Measurements from ENCODE around the gene CDC42SE2. TPM values are rescaled to one million over a fixed set of nuclear protein-coding genes. Genes with fewer than 3 reads are reported as not detected.

The CDC42SE2 gene
- total RNA-seq, 2 experiments from 2014 or later: 100 to 102 TPM

DNA sequence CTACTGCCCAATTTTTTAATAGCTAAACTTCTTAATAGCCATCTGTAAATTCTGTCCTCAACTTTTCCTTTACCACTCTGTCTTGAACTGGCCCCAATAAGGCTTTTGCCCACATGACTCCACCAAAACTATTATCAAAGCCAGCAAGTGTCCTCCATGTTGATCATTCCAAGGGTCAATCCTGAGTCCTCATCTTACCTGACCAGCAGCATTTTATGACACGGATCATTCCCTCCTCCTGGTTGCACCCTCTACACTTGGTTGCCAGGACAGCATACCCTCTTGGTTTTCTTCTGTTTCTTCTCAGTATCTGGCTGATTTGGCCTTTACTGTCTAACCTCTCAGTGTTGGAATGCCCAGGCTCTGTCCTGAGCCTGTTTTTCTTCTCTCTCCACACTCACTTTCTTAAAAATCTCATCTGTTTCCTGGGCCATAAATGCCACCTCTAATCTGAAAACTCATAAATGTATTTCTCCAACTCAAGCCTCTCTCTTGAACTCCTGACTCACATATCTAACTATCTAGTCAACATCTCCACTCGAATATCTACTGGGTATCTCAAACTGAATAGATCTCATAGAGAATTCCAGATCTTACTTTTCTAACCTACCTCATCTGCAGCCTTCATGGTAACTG lies 40.0 kb upstream of the CDC42SE2 start:
- ATAC-seq (no peak), DNase-seq (no peak)
- Mint-ChIP-seq H3K4me3 (no peak overlapping the region), H3K4me1 (ENCODE audit: low read depth) (peaks cover 23% of the 10 kb centered on the region), H3K27me3 (no peaks in the 10 kb centered on the region), H3K9me3 (no peaks in the 10 kb centered on the region), H3K36me3 (ENCODE audit: low read depth) (peaks cover 1% of the 10 kb centered on the region), H3K27ac (no peak overlapping the region)
- POLR2A ChIA-PET: interaction anchor here (1.3 to 2.3 kb wide), 3 partner anchors 12 to 16 kb away, joined by 4 to 13 read pairs (median 7); no protein-coding TSS in a partner anchor
- intact Hi-C loops (cut with micrococcal nuclease): no loop called here
- CTCF ChIA-PET: interaction anchor here (1.3 to 1.7 kb wide), 2 partner anchors 16 to 24 kb away, joined by 3 to 5 read pairs; no protein-coding TSS in a partner anchor
- TF ChIP-seq, protein P1, sequence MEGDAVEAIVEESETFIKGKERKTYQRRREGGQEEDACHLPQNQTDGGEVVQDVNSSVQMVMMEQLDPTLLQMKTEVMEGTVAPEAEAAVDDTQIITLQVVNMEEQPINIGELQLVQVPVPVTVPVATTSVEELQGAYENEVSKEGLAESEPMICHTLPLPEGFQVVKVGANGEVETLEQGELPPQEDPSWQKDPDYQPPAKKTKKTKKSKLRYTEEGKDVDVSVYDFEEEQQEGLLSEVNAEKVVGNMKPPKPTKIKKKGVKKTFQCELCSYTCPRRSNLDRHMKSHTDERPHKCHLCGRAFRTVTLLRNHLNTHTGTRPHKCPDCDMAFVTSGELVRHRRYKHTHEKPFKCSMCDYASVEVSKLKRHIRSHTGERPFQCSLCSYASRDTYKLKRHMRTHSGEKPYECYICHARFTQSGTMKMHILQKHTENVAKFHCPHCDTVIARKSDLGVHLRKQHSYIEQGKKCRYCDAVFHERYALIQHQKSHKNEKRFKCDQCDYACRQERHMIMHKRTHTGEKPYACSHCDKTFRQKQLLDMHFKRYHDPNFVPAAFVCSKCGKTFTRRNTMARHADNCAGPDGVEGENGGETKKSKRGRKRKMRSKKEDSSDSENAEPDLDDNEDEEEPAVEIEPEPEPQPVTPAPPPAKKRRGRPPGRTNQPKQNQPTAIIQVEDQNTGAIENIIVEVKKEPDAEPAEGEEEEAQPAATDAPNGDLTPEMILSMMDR (IDR thresholded peaks at IDR 0.05): no peak

DNA sequence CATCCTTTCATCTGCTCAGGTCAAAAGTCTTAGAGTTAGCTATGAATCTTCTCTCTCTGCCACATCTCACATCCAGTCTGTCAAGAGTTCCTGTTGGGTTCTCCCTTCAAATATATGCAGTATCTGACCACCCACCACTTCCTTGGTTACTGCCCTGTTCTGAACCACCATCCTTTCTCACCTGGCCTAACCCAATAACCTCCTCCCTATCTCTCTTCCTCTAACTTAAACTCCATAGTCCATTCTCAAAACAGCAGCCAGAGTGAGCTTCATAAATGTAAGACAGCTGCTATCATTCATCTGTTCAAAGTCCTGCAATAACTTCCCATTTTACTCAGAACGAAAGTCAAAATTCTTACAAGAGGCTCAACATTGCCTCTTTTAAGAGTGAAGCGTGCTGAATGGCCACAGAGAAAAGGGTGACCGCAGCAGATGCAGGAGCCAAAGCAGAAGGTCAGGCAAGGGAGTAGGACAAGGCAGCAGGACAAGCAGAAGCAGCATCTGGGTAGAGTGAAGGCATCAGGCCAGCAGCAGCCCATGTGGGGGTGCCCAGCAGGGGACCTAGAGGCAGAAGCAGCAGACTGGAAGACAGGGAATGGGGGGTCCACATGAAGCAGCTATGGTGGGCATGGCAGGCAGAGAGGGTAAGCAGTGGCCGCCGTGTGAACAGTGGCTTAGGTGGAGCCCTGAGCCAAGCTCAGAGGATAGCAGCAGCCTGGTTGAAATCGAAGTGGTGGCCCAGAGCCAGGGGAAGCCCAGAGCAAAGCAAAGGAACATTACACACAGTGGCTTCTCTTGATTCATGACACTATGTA lies 39.3 kb upstream of the CDC42SE2 start:
- Mint-ChIP-seq H3K36me3 (ENCODE audit: low read depth) (peaks cover 1% of the 10 kb centered on the region), H3K4me1 (ENCODE audit: low read depth) (peaks cover 18% of the 10 kb centered on the region), H3K4me3 (no peak overlapping the region), H3K9me3 (no peaks in the 10 kb centered on the region), H3K27ac (no peak overlapping the region), H3K27me3 (no peaks in the 10 kb centered on the region)
- CTCF ChIA-PET: interaction anchor here (1.2 to 1.7 kb wide), 3 partner anchors 15 to 23 kb away, joined by 3 to 5 read pairs (median 3); no protein-coding TSS in a partner anchor
- POLR2A ChIA-PET: interaction anchor here (0.5 to 2.1 kb wide), 3 partner anchors 10 to 154 kb away, joined by 3 to 7 read pairs (median 3); no protein-coding TSS in a partner anchor
- DNase-seq (peak; percentile 42), ATAC-seq (peak; percentile 84)
- TF ChIP-seq, protein P1 (IDR thresholded peaks at IDR 0.05): no peak
- intact Hi-C loops (cut with micrococcal nuclease): no loop called here

DNA sequence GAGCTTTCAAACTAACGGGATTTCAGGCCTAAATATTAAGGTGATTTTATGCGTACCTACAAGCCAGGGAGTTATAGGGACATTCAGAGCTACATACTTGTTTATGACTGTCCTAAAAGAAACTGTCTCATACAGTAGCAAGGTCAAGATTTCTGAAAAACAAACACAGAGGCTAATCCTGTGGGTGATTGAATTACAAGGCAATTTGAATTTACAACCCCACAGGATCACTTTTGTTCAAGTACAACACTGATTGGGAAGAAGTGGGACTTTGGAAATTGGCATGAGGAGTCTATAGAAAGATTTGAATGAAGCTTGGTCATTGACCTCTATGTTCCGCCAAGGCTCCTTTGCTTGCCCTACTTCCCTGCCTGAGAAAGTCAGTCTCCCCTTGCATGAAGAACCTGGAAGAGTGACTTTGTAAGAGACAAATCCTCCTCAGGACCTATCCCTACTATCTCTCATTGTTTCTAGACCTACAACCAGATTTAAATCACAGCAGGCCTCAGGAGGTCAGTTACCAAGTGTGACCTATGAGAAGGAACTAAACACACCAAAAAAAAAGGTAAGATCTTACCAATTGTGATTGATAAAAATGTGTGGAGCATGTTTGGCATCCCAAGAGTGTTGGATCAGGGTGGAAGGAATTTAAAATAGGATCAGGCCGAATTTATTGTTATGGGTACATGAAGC lies 38.4 kb upstream of the CDC42SE2 start:
- ChIA-PET POLR2A (interaction anchor here (0.5 to 2.1 kb wide), 3 partner anchors 9 to 153 kb away, joined by 3 to 7 read pairs (median 3); no protein-coding TSS in a partner anchor), CTCF (interaction anchor here (1.2 to 1.9 kb wide), 2 partner anchors 9 to 20 kb away, joined by 3 to 6 read pairs; no protein-coding TSS in a partner anchor)
- H3K36me3 Mint-ChIP-seq (ENCODE audit: low read depth): peaks cover 1% of the 10 kb centered on the region
- H3K4me1 Mint-ChIP-seq (ENCODE audit: low read depth): peaks cover 23% of the 10 kb centered on the region
- DNase-seq (no peak), ATAC-seq (no peak)
- H3K9me3 Mint-ChIP-seq: no peaks in the 10 kb centered on the region
- TF ChIP-seq, protein P1 (IDR thresholded peaks at IDR 0.05): no peak
- H3K27me3 Mint-ChIP-seq: no peaks in the 10 kb centered on the region
- no peak overlapping the region for H3K27ac Mint-ChIP-seq
- no peak overlapping the region for H3K4me3 Mint-ChIP-seq
- intact Hi-C loops (cut with micrococcal nuclease): no loop called here

DNA sequence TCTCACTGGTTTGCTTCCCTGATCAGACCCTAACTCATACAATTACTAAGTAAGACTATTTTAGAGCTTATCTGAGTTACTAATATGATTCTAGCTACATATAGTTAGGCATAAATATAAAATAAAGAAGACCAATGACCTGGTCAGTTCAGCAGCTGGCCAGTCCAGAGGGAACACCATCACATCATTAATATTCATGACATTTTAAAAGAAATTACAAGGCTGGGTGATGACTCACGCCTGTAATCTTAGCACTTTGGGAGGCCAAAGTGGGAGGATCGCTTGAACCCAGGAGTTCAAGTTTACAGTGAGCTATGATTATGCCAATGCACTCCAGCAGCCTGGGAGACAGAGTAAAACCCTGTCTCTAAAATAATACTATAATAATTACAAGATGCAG lies 37.0 kb upstream of the CDC42SE2 start:
- DNase-seq: no peak
- H3K27ac Mint-ChIP-seq: no peak overlapping the region
- no peaks in the 10 kb centered on the region for H3K27me3 Mint-ChIP-seq
- intact Hi-C loops (cut with micrococcal nuclease): no loop called here
- no peak overlapping the region for H3K4me3 Mint-ChIP-seq
- no peaks in the 10 kb centered on the region for H3K9me3 Mint-ChIP-seq
- TF ChIP-seq, protein P1 (IDR thresholded peaks at IDR 0.05): no peak
- peaks cover 19% of the 10 kb centered on the region for H3K4me1 Mint-ChIP-seq (ENCODE audit: low read depth)
- ChIA-PET POLR2A (no interaction called here), CTCF (interaction anchor here (0.6 to 1.9 kb wide), 3 partner anchors 10 to 24 kb away, joined by 3 to 6 read pairs (median 3); no protein-coding TSS in a partner anchor)
- no peak for ATAC-seq
- H3K36me3 Mint-ChIP-seq (ENCODE audit: low read depth): no peaks in the 10 kb centered on the region

All from activated CD8-positive, alpha-beta T cell treated with anti-CD3 and anti-CD28 coated beads for 36 hours (primary cell).